HG03045 (cell line): ENCODE measurements around the gene GABRR2.

ENCODE experiments used
- ATAC-seq: cut with Tn5 transposase; IDR thresholded peaks from one replicate; pipeline ENCODE4 v1.9.1; 2021; ENCODE audit warnings: mild to moderate bottlenecking, moderate library complexity; ENCODE audit not compliant: unreplicated experiment

The GABRR2 gene

DNA sequence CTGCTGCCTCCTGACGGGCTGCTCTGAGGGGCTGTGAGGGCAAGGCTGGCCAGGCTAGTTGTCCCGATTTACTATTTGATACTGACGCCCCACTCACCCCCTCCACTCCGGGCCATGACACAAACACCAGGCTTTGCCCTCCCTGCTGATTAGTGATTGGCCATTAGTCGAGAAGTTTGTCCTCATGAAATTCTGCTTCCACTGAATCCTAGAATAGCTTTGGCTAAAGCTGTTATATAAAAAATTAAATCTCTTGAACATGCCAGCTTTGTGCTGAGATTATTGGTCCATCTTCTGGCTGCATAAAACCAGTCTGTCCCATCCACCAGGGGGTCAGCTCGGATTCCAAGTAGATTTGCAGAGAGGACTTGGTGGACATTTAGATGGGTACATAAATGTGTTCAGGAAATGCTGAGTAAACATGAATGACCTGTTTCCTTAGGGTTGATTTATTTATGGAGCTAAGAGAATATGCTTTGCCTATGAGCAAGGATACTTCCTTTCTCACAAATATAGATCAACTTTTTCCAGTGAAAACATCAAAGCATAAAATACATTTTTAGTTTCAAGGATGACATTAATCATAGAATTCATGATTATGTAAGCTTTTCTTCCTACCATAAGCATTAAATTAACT, at the start of gene GABRR2:
Gene GABRR2 (minus strand): TSS at position 51 of the 637 bp plus-strand sequence. CDS start 134 bp downstream, outside the sequence.
- ATAC-seq, result no peak

GRCh38 chr6:89364586-89364985, 49.5 kb upstream of the GABRR2 start:
- no peak for ATAC-seq

DNA sequence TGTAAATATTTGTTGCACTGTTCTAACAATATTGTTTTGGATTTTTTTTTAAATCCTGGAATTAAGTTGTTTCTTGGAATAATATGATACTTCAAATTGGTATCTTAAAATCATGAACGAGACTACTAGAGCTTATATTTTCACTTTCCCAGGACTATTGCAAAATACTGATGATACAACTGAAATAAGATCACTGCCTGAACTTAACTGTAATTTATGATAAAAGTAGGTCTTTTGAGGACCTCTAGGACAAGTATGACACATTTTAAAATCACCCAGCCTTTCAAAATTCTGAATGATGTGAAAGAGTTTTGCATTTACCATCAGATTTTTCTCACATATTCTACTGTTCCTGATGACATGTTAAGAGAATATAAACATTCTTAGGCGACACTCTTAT, 46.1 kb upstream of the GABRR2 start:
- no peak for ATAC-seq

GRCh38 chr6:89360415-89360999, 45.4 kb upstream of the GABRR2 start:
- ATAC-seq, result peak; percentile 37

DNA sequence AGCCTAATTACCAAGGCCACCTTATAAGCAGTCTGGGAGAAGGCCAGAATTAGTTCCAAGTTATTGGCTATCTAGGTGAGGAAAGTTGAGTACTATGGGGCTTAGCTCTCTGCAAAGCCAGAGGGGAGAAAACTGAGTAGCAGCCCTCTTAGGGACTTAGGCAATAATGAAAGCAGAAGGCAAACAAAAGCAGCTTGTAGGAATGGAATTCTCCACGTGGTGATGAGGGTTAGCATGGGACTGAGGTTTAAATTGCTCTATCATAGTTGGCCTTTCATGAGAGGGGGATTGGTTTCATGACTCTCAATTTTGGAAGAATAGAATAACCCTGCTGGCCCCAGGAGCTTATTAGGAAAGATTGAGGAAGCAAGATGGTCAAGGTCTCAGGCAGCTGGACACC, 44.5 kb upstream of the GABRR2 start:
- no peak for ATAC-seq

DNA sequence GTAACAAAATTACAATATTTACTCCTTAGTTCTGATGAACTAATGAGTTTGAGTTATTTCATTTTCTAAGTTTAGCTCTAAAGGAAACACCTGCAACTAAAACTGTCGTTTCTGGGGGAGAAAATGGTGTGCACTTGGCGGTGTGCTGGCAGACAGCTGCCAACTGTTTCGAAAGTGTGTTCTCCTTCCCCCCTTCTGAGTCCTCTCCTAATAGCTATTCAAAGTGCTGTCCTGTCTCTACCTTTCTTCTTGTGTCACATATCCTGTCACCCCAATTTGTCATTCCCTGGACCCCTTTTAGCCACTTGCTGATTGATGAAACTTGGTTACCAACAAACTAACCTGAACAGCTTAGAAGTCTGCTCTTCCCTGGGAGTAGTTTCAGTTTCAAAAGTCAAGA, 42.3 kb upstream of the GABRR2 start:
- ATAC-seq, result peak; percentile 47

DNA sequence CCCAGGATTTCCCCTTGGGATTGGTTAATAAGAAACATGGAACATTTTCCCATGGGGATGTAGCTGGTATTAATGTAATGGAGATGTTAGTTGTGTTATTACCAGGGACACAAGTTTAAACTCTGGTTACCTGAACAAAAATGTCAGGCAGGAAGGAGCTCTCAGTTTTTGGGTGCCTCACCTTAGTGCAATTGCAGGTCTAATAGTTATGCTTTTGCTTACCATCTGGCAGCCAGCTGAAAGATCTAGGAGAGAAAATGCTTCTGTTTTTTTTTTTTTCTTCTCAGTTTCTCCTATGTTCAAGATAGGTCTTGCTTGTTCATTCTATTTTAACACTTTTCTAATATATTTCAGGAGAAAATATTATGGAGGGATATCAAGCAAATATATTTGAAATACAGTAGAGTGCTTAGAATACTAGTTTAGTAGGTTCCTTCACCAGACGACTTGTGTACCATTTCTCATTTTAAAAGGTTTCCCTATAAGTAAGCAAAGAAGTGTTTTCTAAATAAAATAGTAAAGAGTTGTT, 41.6 kb upstream of the GABRR2 start:
- no peak for ATAC-seq

GRCh38 chr6:89355511-89356194, 40.6 kb upstream of the GABRR2 start:
- no peak for ATAC-seq

- no peak for ATAC-seq
Observed at GRCh38 chr6:89353702-89354392, 38.7 kb upstream of the GABRR2 start.

- ATAC-seq, result no peak
Observed at GRCh38 chr6:89353118-89353556, 38.0 kb upstream of the GABRR2 start.

GRCh38 chr6:89352278-89353117, 37.4 kb upstream of the GABRR2 start, which contains the start of gene UBE2J1:
Gene UBE2J1 (minus strand): TSS chr6:89352722. CDS start chr6:89352569, 153 bp downstream.
- ATAC-seq, result peak; percentile 60

DNA sequence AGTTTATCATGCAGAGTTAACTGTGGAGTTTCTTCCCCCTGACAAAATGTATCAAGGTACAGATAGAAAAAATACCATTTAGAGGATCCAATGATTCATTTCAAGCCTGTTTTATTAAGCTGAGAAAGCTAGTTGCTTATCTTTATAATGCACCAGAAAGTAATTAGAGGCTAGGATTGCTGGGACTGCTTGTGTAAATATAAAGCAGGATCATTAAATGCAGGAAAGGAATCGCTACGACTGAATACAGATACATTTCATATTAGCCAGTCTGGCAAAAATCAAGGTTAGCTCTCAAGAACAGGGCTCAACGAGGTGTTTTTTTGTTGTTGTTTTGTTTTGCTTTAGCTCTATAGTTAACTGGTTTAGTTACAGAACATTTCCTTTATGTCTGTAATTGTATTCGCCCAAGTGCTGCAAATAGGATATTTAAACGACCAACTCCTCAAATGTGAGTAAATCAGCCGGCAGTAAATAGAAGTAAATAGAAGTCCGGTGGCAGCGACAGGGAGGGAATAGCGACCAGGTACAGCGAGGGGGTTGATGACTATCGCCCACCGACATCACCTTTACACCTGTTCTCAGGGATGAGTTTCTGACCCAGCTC, 36.7 kb upstream of the GABRR2 start:
- ATAC-seq, result no peak

DNA sequence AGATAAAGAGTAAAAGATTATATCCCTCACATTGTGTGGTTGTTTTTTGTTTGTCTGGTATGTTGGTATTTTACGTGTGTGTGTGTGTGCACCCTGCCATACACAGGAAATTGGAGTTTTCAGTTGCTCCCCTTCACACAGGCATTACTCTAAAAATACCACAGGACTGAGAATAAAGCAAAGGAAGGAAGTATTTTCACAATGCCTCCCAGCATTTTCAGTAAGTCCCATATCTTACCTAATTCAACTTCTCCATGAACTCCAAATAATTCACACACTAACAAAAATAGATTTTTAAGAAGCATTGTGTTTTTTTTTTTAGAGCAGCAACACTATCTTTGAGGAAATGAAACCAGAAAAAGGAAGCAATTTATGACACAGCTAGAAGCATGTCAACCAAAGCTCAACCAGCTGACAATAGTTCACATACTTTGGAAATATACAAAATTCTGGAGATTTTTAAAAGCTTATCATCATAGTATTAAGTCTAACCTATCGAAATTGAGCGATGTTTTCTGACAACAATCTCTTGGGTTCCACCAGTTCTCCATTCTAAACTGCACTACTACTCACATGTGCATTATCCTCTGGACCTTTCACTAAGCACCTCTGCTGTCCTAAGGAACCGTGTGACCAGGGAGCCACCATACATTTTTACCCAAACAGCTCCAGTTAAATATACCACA, 35.3 kb upstream of the GABRR2 start:
- ATAC-seq, result no peak

- no peak for ATAC-seq
Observed at GRCh38 chr6:89348372-89348771, 33.3 kb upstream of the GABRR2 start.

- no peak for ATAC-seq
Observed at GRCh38 chr6:89347825-89348224, 32.7 kb upstream of the GABRR2 start.

DNA sequence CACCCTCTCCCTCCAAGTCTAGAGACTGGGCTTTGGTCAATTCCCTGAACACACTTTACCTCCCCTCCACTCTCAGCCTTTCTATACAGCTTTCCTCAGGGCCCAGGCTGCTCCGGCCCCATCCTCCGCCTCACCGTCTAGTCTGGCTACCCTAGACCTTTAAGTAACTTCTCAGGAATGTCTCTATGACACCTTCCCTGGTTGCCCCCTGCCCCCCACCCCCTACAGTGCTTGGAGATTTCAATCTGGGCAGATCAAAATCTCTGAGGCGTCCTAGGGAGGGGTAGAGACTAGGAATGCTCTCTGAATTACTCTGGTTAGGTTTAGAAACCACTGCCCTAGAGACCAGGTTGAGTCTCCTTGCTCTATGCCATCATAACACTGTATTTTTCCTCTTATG, 31.3 kb upstream of the GABRR2 start:
- ATAC-seq, result no peak

GRCh38 chr6:89339565-89339964, 24.5 kb upstream of the GABRR2 start:
- ATAC-seq, result no peak

DNA sequence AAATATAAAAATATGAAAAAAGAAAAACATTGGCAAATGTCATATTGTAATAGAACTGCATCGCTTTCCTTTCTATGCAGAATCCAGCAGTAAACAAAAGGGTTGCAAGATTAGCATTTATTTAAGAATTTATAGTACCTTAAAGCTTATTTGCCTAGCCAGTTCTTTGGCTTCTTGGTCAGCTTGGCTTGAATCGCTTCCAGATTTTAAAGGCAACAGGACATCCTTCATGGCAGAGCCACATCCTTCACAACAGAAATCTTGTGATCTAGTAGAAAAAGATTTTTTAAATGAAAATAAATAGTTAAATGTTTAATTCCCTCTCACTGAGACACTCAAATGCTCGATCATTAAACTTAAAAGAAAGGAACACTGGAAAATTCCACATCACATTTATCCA, 20.1 kb upstream of the GABRR2 start:
- no peak for ATAC-seq

GRCh38 chr6:89330910-89331309, 15.8 kb upstream of the GABRR2 start:
- no peak for ATAC-seq
